ENCODE results near the gene METAP1D.

METAP1D gene

DNA sequence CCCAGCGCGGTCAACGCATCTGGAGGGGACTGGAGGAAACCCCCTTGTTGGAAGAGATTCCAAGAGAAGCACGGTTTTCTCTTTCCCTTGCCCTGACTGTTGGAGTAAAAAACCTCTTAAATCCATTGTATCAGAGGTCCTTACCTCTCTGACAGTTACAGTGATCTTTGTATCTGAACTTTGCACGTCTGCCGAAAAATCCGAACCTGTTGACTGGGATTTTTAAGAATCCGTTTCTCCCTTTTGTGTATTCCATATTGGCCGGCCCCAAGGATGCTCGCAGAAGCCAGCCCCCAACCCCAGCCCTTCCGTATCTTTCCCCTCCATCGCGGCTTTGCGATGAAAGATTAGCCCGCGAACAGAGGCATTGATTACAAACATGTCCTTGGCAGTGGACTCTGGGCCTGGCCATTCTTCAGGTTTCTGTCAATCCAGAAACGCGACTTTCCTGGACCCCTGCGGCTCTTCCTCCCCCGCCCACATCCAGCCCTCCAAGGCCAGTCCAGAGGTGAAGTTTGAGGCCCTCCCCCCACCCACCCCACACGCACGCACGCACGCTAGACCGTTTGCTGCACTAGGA lies 81.0 kb downstream of the METAP1D start:
- DNase-seq (ENCODE audit: low read depth): no peak

DNA sequence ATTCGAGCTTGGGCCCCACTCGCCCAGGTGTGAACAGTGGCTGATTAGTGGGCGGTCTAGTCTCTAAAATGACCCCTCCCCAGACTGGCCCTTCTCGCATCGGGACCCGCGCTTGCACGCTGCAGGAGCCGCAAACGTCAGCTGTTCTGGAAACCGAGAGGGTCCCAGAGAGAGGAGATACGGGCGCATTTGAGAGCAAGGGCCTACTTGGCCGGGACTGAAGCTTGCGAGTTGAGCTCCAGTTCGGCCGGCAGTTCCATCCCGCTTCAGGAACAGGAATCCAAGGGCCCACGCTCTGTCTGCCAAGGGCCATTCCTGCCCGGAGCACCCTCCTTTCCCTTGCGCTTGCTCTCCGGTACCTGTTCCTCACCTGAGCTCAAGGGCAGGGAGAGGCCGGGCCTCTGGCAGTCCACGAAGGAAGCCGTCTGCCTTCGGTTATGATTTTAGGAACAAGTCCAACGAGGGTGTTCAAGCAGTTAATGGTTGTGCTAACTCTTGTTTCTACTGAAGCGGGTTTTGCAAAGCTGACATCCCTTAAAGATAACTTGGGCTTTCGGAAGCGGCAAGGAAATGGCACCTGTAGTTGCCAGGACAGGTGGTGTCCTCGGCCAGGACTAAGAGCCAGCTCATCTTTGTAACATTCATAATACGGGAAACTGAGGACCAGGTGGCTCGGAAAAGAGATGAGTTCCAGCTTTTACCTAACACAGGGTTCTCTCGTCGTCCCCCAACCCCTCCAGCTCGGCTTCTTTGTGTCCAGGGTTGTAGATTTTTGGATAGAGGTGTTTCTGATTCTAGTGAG lies 81.7 kb downstream of the METAP1D start:
- DNase-seq (ENCODE audit: low read depth): no peak

DNA sequence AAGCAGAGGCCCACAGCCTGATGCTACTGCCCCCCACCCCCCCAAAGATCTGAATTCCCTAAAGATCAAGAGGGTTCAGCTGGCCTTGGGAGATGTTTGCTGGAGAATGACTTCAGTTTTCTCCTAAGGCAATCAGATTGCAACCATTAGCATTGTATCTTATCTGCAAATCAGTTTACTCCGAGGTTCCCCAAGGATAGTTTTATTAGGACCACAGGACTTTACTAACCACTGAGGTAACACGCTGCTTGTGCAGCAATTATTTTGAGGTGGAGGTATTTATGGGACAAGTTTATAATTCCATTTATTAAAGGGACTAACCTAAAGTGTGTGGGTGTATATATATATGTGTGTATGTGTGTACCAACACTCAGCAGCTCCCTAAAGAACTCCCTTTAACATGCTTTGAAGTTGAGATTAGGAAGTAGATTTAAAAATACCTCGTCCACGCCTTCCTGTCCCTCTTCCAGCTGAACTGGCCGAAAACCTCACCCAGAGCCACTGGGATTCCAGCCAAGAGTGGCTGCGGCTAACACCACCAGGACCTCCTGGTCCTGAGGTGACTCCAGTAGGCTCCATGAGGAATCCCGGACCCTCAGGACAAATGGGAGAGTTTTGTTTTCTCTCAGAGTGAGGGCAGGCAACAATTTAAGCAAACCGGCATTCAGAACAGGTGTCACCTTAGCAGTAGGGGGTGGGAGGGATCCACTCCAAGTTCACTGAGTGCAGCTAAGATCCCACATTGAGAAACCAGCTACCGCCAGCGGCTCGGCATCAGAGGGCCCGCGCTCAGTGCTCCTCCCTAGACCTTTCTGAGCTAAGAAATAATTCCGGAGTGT lies 82.6 kb downstream of the METAP1D start:
- DNase-seq (ENCODE audit: low read depth): no peak

DNA sequence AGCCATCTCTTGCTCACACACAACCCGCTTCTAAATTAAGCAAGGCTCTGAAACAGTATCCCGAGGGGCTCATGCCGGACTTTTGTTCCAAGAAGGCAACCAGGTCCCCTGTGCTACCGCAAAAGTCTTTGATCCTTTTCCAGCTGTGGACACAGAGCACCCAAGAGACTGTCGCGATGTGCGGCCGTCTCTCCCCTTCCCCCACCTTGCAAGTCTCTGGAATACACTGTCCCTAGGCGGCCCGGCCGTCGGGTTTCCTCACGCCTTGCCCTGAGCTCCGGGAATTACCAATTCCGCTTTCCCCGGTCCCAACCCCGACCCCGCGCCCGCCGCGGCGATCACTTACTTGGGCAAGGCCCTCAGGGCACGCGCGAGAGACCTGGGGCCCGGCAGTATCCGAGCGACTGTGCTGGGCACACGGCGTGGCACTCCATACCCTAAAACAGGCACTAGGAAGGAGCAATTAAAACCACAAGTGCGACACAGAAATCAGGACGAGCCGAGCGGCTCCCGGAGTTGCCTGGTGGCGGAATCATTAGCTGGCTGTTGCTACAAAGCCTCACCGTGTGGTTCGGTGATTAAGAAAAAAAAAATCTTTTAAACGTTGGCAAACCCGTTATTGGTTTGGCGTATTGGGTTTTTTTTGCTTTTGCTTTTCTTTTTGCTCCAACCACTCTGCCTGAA lies 83.3 kb downstream of the METAP1D start:
- DNase-seq (ENCODE audit: low read depth): no peak

DNA sequence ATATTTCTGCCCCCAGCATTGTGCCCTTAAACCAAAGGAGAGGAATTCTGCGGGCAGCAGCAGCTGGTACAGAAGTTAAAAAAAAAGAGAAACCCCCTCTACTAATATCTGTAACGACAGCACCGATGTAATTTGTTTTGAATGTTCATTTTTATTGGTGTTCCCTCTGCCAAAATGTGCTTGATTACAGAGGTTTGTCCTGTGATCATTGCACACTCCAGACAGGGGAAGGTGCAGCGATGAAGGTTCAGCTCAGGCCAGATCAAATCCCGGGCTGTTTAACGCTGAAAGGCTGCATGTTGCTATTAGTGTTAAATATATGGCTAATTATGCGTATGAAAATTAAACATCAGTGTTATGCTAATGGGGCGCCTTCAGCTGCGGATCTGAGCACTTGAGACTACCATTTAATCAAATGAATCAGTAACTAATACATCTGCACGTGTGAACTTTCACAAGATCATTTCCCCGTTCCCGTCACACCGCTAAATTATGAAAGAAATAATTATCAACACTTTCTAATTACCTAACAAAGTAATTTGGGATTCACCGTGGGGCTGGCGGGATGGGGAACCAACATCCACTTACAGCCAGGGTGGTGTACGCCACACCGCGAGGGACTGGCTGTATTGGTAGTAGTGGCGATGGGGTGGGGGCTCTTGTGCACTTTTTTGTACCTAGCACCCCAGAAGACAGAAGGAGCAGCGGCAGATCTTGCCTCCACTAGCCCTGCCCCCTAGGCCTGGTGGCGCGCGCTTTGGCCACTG lies 84.1 kb downstream of the METAP1D start:
- no peak for DNase-seq (ENCODE audit: low read depth)

DNA sequence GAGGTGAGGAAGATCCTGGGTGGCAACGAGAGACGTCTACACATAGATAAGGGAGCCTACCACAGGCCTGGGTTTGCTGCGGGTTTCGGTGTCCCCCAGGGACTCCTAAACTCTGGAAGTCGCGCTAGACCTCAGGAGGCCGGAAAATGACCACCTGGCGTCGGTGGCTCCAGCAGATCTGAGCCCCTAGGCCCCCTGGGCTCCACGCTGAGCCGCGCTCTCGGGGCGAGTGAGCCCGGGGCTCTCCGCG lies 84.6 kb downstream of the METAP1D start:
- no peak for DNase-seq (ENCODE audit: low read depth)

DNA sequence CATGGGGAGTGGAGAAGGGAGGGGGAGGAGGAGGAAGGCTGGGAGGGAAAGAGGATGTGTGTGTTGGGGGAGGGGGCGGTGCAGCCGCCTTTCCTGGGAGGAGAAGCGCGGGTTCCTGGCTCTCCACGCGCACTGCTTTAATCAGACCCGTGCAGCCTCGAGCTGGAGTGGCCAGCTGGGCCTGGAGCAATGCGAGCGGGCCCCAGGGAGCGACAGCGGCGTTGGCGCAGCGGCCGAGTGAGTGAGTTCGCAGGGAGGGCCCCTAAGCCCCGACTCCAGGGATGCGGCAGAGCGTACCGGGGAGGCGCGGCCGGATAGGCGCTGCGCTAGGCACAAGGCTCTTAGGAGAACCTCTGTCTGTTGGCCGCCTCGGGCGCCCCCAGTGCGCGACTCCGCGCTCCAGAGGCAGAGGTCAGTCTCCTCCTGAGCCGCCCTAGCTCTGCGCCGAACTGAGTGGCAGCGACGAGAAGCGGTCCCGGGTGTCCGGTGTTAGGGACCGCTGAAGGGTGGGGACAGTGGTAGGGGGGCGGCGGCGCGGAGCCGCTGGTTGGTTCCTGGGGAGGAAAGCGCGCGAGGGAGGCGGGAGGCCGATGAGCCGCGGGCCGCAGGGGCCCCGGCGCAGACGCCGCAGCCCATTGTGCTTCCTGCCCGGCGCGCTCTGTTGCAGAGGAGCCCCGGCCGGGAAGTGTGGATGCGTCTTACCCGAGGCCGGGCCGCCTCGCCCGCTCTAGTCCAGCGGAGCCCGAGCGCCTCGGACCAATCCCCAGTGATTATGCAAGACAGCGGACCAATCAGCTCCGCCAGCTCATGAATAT lies 85.1 kb downstream of the METAP1D start:
- peak; percentile 94 for DNase-seq (ENCODE audit: low read depth)

DNA sequence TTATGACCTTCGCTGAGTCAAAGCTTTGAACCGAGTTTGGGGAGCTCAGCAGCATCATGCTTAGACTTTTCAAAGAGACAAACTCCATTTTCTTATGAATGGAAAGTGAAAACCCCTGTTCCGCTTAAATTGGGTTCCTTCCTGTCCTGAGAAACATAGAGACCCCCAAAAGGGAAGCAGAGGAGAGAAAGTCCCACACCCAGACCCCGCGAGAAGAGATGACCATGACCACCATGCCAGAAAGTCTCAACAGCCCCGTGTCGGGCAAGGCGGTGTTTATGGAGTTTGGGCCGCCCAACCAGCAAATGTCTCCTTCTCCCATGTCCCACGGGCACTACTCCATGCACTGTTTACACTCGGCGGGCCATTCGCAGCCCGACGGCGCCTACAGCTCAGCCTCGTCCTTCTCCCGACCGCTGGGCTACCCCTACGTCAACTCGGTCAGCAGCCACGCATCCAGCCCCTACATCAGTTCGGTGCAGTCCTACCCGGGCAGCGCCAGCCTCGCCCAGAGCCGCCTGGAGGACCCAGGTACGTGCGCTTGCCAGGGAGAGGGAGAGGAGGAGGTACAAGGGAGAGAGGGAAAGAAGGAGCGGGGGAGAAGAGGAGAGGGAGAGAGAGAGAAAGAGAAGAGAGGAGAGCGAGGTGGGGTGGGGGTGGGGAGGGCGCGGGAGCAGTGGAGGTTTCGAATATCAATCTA lies 85.9 kb downstream of the METAP1D start, which contains the start of gene DLX1:
Gene DLX1, plus strand, starts transcription at position 48 of the 700 bp plus-strand sequence. Its CDS starts 171 bp downstream, at position 219.
- no peak for DNase-seq (ENCODE audit: low read depth)

DNA sequence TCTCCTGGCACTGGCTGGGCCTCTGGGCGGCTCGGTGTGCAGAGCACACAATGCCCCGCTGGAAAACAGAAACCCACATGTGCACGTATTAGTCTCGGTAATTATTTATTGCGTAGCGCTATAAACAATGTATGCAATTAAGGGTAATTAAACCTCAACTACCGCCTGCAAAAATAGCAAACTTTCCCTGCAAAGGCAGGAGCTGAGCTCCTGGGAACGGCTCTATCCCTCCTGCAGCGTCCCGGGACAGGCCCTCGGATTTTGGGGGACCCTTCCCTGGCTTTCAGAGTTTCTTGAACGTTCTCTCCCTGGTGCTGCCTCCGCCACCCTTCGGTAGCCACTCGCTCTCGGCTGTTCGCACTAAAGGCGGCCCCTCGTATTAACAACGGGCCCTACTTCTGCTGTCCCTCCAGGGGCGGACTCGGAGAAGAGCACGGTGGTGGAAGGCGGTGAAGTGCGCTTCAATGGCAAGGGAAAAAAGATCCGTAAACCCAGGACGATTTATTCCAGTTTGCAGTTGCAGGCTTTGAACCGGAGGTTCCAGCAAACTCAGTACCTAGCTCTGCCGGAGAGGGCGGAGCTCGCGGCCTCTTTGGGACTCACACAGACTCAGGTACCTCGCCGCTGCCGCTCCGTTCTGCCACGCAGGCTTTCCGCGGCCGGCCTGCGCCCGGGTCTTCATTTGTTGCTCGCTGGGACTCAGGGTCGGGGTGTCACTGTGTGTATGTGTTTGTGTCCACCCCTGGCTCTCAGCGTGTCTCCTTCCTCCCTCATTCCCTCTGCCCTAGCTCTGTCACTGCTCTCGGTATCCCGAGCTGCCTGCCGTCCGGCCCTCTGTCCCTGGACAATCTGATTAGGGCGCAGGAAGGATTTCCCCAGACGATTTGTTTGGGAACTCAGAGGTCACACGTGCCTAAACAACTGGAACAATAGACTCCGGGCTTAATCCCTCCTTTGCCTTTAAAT lies 86.8 kb downstream of the METAP1D start:
- no peak for DNase-seq (ENCODE audit: low read depth)

DNA sequence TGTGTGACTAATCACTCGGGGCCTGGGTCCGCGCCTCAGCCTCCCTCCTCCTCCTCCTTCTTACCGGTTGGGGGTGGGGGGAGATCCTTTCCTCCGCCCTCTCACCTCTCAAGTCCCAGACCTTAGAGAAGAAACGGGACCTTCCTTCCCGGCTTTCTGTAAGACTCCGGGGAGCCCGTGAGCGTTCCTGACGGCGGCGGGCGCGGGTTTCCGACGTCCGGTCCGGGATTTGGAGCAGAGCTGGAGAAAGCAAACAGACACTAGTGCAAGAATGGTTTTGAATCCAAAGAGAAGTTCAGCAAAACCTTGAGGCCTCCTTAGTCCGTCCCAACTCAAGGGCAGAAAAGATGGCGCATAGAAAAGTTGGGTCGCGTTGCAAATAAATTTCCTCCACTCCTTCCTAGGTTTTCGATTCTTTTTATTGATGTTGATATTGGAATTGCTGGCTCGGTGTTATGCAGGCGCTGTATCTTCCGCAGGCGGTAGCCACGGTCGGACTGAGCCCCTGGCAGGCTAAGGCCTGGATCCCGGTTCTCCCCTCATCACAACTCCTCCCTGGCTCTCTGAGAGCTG lies 87.5 kb downstream of the METAP1D start:
- DNase-seq (ENCODE audit: low read depth): no peak

DNA sequence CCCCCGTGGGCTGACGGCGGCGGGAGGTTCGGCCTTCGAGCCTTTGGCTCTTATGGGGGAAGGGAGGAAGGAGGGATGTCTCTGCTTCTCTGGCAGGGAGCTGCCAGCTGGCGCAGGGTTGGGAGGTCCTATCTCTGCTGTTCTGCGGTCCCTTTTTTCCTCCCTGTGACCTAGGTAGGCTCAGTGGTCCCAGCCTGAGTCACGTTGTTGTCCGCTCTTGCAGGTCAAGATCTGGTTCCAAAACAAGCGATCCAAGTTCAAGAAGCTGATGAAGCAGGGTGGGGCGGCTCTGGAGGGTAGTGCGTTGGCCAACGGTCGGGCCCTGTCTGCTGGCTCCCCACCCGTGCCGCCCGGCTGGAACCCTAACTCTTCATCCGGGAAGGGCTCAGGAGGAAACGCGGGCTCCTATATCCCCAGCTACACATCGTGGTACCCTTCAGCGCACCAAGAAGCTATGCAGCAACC lies 88.1 kb downstream of the METAP1D start:
- DNase-seq (ENCODE audit: low read depth): no peak

DNA sequence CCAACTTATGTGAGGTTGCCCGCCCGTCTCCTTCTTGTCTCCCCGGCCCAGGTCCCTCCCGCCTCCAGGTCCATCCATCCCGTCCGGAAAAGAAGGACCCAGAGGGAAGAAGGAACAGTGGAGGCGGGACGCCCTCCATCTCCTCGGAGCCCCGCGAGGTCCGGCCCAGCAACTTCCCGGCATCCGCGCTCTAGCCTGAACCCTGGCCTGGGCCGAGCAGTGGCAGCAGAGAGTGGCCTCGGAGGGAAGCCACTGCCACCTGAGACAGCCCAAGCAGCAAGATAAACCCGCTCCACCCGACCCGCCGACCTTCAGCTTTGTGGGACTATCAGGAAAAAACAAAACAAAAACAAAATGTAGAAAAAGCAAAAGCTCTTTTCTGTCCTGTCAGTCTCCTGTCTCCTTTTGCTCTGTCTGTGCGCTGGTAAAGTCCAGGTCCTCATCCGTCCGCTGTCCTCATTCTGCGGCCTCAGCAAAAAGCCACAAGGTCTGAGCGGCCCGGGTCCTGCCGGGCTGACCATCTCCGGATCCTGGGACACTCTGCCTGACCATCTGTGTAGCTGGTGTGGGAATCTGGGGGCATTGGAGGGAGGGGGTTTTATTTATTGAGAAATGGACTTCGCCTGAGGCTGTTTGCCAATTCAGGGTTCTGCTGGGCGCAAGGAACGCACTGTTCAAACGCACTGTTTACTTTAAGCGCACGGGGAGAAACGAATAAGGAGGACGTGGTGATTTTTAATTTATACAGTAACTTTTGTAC lies 88.7 kb downstream of the METAP1D start:
- no peak for DNase-seq (ENCODE audit: low read depth)

DNA sequence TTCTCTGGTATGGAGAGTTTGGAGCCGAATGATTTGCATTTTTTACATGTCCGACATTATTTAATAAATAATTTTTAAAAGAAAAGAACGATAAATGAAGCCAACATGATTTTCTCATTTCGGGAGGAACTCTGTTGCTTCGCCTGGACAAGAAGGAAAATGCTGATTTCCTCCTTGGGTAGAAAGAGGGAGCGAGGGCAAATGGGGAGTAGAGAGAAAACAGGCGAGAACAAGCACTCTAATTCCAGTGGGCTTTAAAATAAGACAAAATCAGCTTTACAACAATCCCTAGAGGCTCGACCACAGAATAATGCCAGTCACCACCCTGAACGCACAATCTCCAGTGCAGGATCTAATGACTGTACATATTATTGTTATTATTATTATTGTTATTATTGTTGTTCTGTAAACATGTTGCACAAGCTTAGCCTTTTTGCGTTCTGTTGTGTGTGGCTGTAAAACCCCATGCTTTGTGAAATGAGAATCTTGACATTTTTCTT lies 89.3 kb downstream of the METAP1D start:
- DNase-seq (ENCODE audit: low read depth): no peak

DNA sequence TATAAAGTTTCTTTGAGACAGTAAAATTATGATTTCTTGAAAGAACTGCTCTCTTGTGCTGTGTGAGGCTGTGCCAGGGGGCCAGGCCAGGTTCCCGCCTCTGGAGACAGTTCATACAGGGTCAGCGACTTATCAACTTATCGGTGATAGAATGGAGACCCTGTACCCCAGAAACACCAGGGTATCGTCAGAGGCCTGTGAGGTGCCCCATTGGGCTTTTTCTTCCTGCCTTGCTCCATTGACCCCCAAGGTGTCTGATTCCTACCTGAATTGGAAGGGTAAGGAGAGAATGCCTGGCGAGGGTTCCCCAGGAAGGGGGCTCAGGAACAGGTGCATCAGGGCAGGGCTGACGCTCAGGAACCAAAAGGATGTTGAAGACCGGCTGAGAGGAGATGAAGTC lies 89.9 kb downstream of the METAP1D start:
- no peak for DNase-seq (ENCODE audit: low read depth)

DNA sequence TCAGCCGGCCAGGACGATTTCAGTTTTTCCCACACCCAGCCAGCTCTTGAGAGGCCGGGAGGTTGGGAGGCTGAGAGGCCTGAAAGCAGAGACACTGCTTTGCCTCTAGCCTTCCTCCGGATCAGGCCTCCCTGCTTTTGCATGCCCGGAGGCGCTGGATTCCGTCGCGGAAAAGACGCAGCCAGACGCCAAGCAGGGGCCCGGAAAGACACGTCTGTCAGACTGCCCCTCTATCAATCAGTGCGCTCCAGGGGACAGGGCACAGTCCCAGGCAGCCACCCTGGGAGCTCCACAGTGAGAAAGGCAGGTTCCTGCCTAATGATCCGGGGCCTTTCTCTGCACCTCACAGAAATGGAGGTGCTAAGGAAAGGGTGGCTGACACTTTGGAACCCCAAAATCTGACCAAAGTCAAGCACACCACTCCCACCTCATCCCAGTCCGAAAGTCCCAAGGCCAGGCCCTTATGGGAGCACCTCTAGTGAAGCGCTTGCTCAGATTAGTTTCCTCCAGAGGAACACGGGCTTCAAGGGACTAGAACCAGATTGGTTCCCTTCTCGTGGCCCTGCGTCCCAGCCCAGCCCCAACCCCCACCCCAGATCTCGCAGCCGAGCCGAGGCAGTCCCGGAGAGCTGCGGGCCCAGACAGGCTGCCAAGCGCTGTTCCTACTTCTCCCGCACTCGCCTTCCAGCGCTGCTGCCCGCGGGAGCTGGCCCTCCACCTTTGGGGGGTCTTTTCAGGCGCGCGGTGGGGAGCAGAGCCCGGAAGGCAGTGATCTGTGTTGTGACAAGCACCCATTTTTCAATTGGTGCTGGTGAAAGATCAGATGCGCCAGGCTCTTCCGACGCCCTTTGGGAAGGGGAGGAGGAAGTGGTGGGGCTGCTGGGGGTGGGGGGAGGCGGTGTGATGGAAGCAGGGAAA lies 90.5 kb downstream of the METAP1D start:
- no peak for DNase-seq (ENCODE audit: low read depth)

DNA sequence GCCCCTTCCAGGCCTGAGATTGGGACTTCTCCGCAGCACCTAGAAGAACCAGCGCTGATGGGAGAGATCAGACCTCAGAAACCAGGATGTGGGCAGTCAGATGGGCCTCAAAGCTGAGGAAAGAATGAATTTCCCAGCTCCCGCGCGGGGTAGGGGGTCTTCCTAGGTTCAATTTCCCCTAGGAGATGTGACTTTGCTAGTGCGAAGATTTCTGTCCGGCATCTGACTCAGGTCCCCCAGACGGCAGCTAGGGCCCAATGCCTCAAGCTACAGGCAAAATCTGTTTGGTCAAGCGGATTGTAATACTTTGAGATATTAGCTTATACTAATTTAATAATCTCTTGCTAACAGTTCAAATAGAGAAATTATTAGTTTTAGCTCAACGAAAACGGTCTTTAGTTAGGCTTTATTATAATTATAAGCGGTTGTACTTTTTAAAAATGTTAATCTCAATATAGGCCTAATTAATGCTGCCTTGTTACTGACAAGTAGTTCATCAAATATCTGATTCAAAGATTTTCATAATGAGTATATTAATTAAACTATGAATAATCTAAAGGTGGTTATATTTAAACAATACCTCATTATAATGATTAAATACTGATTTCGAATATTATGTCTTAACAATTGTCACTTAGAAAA lies 91.4 kb downstream of the METAP1D start:
- no peak for DNase-seq (ENCODE audit: low read depth)

Measured in iris pigment epithelial cell (primary cell).